IMR-90 (cell line): ENCODE results near the gene MAFB. TPM values are rescaled to one million over a fixed set of nuclear protein-coding genes. Genes with fewer than 3 reads are reported as not detected.

Source experiments
- ATAC-seq: fragments of 200-7000 bp; cut with Tn5 transposase; 2 replicates; pipeline ENCODE4 v1.9.1; 2020; ENCODE audit warnings: low read depth, mild to moderate bottlenecking, moderate library complexity
- BruUV-seq: library from RNA; stranded (reverse); fragments of 400-500 nt; replicated peaks from 2 replicates; lab custom pipeline; 2021; lab: Mats Ljungman, UMichigan
- CTCF ChIA-PET: fragments of 300-600 bp; formaldehyde crosslinking; extraction: SDS; loops from one replicate; lab custom pipeline; 2021; ENCODE audit warnings: antibody characterized with exemption; lab: Yijun Ruan, JAX
- POLR2A ChIA-PET: fragments of 300-600 bp; sonication (Branson Sonifier 250); formaldehyde crosslinking; loops from one replicate; lab custom pipeline; 2022; ENCODE audit warnings: antibody characterized with exemption; ENCODE audit not compliant: unreplicated experiment; lab: Charles Lee
- DNase-seq: peaks from one replicate; pipeline ENCODE4 v3.0.0; 2013
- H2AFZ ChIP-seq: replicated peaks from 2 replicates; pipeline ENCODE3; 2013; ENCODE audit warnings: low read length, mild to moderate bottlenecking; ENCODE audit not compliant: poor library complexity
- H2AK5ac ChIP-seq: 2 replicates; pipeline ENCODE4 v1.6.1; 2013; ENCODE audit warnings: low read depth, low read length, inconsistent platforms
- H2AK9ac ChIP-seq: replicated peaks from 2 replicates; pipeline ENCODE3; 2013; ENCODE audit warnings: mild to moderate bottlenecking, low read depth, low read length, moderate library complexity; ENCODE audit not compliant: poor library complexity
- H2BK120ac ChIP-seq: 2 replicates; pipeline ENCODE4 v1.6.1; 2013; ENCODE audit warnings: low read depth, low read length, inconsistent platforms
- H2BK15ac ChIP-seq: 3 replicates; pipeline ENCODE4 v1.6.1; 2013; ENCODE audit warnings: low read depth, low read length, inconsistent platforms
- H2BK20ac ChIP-seq: 2 replicates; pipeline ENCODE4 v1.6.1; 2013; ENCODE audit warnings: low read depth, mild to moderate bottlenecking, inconsistent platforms, low read length, moderate library complexity
- H2BK5ac ChIP-seq: 2 replicates; pipeline ENCODE4 v1.6.1; 2013; ENCODE audit warnings: mild to moderate bottlenecking, low read depth, low read length, inconsistent platforms; ENCODE audit not compliant: poor library complexity, severe bottlenecking
- H3K14ac ChIP-seq: replicated peaks from 2 replicates; pipeline ENCODE4 v1.6.1; 2013; ENCODE audit warnings: low read depth, low read length, inconsistent platforms
- H3K18ac ChIP-seq: 2 replicates; pipeline ENCODE4 v1.6.1; 2013; ENCODE audit warnings: low read depth, low read length, control low read depth
- H3K23ac ChIP-seq: 2 replicates; pipeline ENCODE4 v1.6.1; 2013; ENCODE audit warnings: low read depth, low read length, inconsistent platforms
- H3K27ac ChIP-seq: 2 replicates; pipeline ENCODE4 v1.5.1; 2013; ENCODE audit warnings: mild to moderate bottlenecking, control low read depth, low read length; ENCODE audit not compliant: insufficient read depth
- H3K27me3 ChIP-seq: 2 replicates; pipeline ENCODE4 v1.6.1; 2013; ENCODE audit warnings: low read length; ENCODE audit not compliant: control insufficient read depth, insufficient read depth
- H3K36me3 ChIP-seq: 2 replicates; pipeline ENCODE4 v1.6.1; 2013; ENCODE audit warnings: low read length, mixed read lengths; ENCODE audit not compliant: control insufficient read depth, insufficient read depth
- H3K4ac ChIP-seq: 2 replicates; pipeline ENCODE4 v1.6.1; 2013; ENCODE audit warnings: low read depth, low read length, inconsistent platforms
- H3K4me1 ChIP-seq: 2 replicates; pipeline ENCODE4 v1.6.1; 2013; ENCODE audit warnings: low read length, mixed read lengths; ENCODE audit not compliant: control insufficient read depth, insufficient read depth
- H3K4me2 ChIP-seq: 2 replicates; pipeline ENCODE4 v1.6.1; 2013; ENCODE audit warnings: low read depth, mild to moderate bottlenecking, control low read depth, low read length, moderate library complexity
- H3K4me3 ChIP-seq: 2 replicates; pipeline ENCODE4 v1.5.1; 2013; ENCODE audit warnings: low read depth, mild to moderate bottlenecking, control low read depth, low read length, moderate library complexity; ENCODE audit not compliant: insufficient read depth
- H3K56ac ChIP-seq: 2 replicates; pipeline ENCODE4 v1.6.1; 2013; ENCODE audit warnings: low read length, inconsistent platforms; ENCODE audit not compliant: insufficient read depth; ENCODE audit errors: extremely low read depth
- H3K79me1 ChIP-seq, 2 experiments: 2 replicates each; pipeline ENCODE4 v1.6.1; 2013; ENCODE audit warnings: low read length in 2 of 2, inconsistent platforms in 1 of 2, low read depth in 1 of 2
- H3K9ac ChIP-seq: 2 replicates; pipeline ENCODE4 v1.6.1; 2013; ENCODE audit warnings: low read depth, low read length, control low read depth
- H3K9me1 ChIP-seq: 2 replicates; pipeline ENCODE4 v1.6.1; 2013; ENCODE audit warnings: low read length, inconsistent platforms; ENCODE audit not compliant: insufficient read depth
- H3K9me3 ChIP-seq: 2 replicates; pipeline ENCODE4 v1.6.1; 2013; ENCODE audit warnings: low read length; ENCODE audit not compliant: control insufficient read depth, insufficient read depth
- H4K20me1 ChIP-seq: 2 replicates; pipeline ENCODE4 v1.6.1; 2013; ENCODE audit warnings: low read length, inconsistent platforms; ENCODE audit not compliant: insufficient read depth
- H4K5ac ChIP-seq: 2 replicates; pipeline ENCODE4 v1.6.1; 2013; ENCODE audit warnings: mild to moderate bottlenecking, low read depth, low read length, control low read depth
- H4K8ac ChIP-seq, 2 experiments: 2 replicates each; pipeline ENCODE4 v1.6.1; 2013; ENCODE audit warnings: low read depth in 2 of 2, low read length in 2 of 2, control low read depth in 1 of 2, inconsistent platforms in 1 of 2
- H4K91ac ChIP-seq: 2 replicates; pipeline ENCODE4 v1.6.1; 2013; ENCODE audit warnings: low read depth, low read length, inconsistent platforms; ENCODE audit not compliant: insufficient read depth
- BHLHE40 ChIP-seq: fragments of 150-350 bp; IDR thresholded peaks from 2 replicates; pipeline ENCODE4 v1.6.1; 2016; ENCODE audit warnings: mild to moderate bottlenecking, low read depth, low read length
- ELK1 ChIP-seq: fragments of 150-350 bp; IDR thresholded peaks from 2 replicates; pipeline ENCODE4 v1.6.1; 2016; ENCODE audit warnings: low read depth, mild to moderate bottlenecking, low read length, moderate library complexity, borderline replicate concordance
- FOS ChIP-seq: fragments of 150-350 bp; IDR thresholded peaks from 2 replicates; pipeline ENCODE4 v1.6.1; 2016; ENCODE audit warnings: low read depth, low read length
- POLR2A ChIP-seq: IDR thresholded peaks from 2 replicates; pipeline ENCODE4 v1.6.1; 2012; ENCODE audit warnings: mild to moderate bottlenecking, low read depth, low read length
- USF2 ChIP-seq: fragments of 150-350 bp; IDR thresholded peaks from 2 replicates; pipeline ENCODE4 v1.6.1; 2017; ENCODE audit warnings: mild to moderate bottlenecking, antibody characterized with exemption, low read length, low read depth
- WGBS, 2 experiments: methylation state at CpG; one replicate each; pipeline versions ENCODE4 v1.1.5 to v1.1.7; 2013; ENCODE audit warnings: missing lambda C conversion rate in 2 of 2; ENCODE audit not compliant: insufficient read length in 1 of 2; ENCODE audit errors: extremely low coverage in 2 of 2; 5-methylcytosine and 5-hydroxymethylcytosine counted together
- dilution Hi-C: fragments of 300-500 bp; cut with HindIII; formaldehyde crosslinking; loops from one replicate; pipeline ENCODE4 v1.14.3; 2018; ENCODE audit warnings: low sequenced_read_pairs; ENCODE audit not compliant: unreplicated experiment
- in situ Hi-C: fragments of 300-500 bp; cut with MboI; formaldehyde crosslinking; loops from 3 replicates; pipeline ENCODE4 v1.14.3; 2019; ENCODE audit warnings: low sequenced_read_pairs, inconsistent platforms, mixed read lengths
- intact Hi-C: fragments of 100-400 bp; cut with micrococcal nuclease; formaldehyde crosslinking; loops from 2 replicates; pipeline ENCODE4 v1.10.0; 2022
- polyA plus RNA-seq, 3 experiments: library from polyadenylated mRNA; depleted of rRNA; stranded (reverse); fragments of >200 nt; gene quantifications; 2 replicates each; pipeline ENCODE4 v1.2.3, GENCODE V29; 2012; ENCODE audit warnings: low replicate concordance in 1 of 3
- total RNA-seq: library from RNA; depleted of rRNA; stranded (reverse); fragments of >200 nt; gene quantifications from 2 replicates; pipeline ENCODE4 v1.2.3, GENCODE V29; 2012

MAFB gene
- total and polyA plus RNA-seq, 2 of the 4 experiments (the other 2 are of a cell fraction), result 0.07 TPM; not detected in 1

- DNase-seq, result no peak
- Histone ChIP-seq H4K8ac (no peak overlapping the region), H3K23ac (no peak overlapping the region), H3K4ac (no peak overlapping the region), H3K18ac (no peak overlapping the region), H4K20me1 (no peaks in the 10 kb centered on the region), H3K4me2 (no peak overlapping the region), H4K91ac (no peak overlapping the region), H3K79me1 (no peaks in the 10 kb centered on the region), H3K27me3 (no peaks in the 10 kb centered on the region; the same call in 1 of the 2 replicates), H3K56ac (no peak overlapping the region), H3K36me3 (0 out of 2 replicates have a peak, but pooled peaks cover 1% of the 10 kb centered on the region), H3K4me1 (no peaks in the 10 kb centered on the region), H3K9ac (no peak overlapping the region), H3K27ac (no peak overlapping the region), H3K14ac (no peak overlapping the region), H3K9me3 (no peaks in the 10 kb centered on the region), H2AK9ac (no peak overlapping the region), H2BK120ac (no peak overlapping the region), H3K4me3 (no peak overlapping the region), H3K9me1 (no peaks in the 10 kb centered on the region; the same call in 1 of the 2 replicates), H2BK15ac (no peak overlapping the region), H2BK20ac (no peak overlapping the region), H4K5ac (no peak overlapping the region), H2AK5ac (no peak overlapping the region), H2AFZ (no peak overlapping the region), H2BK5ac (no peak overlapping the region)
- in situ Hi-C loops (no loop called here), intact Hi-C loops (no loop called here), dilution Hi-C loops (no loop called here)
- ChIA-PET POLR2A (no interaction called here), CTCF (interaction anchor here (0.8 to 1.4 kb wide), 2 partner anchors 36 to 227 kb away, joined by 4 read pairs; no protein-coding TSS in a partner anchor)
- ATAC-seq, result peak; percentile 29; the same call in 1 of the 2 replicates
- no TSS peak for BruUV-seq
- TF ChIP-seq BHLHE40 (no peak), USF2 (no peak), FOS (no peak), POLR2A (no peak), ELK1 (no peak)
- no CpG with 5 or more reads among the region's 3 CpGs for WGBS, 2 experiments
Measured at GRCh38 chr20:40706977-40707582, 18.0 kb upstream of the MAFB start.
